ENCODE measurements around the gene DNAJC6.

DNA sequence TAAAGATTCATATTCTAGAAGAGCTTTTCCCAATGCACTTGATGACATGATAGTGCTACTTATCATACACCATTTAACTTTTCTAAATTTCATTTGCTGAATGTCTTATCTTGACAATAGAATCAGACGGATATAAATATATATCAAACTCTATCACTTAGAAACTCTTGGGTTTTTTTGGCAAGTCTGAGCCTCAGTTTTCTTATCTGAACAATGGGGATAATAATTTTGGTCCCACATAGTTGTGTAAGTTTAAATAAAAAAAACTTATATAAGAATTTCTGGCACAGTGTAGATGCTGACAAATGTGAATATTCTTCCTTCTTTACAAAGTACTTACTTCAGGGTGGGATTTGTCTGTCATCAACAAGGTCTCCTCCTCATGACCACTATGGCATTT, 89.7 kb downstream of the DNAJC6 start:
- TF ChIP-seq, protein P1, sequence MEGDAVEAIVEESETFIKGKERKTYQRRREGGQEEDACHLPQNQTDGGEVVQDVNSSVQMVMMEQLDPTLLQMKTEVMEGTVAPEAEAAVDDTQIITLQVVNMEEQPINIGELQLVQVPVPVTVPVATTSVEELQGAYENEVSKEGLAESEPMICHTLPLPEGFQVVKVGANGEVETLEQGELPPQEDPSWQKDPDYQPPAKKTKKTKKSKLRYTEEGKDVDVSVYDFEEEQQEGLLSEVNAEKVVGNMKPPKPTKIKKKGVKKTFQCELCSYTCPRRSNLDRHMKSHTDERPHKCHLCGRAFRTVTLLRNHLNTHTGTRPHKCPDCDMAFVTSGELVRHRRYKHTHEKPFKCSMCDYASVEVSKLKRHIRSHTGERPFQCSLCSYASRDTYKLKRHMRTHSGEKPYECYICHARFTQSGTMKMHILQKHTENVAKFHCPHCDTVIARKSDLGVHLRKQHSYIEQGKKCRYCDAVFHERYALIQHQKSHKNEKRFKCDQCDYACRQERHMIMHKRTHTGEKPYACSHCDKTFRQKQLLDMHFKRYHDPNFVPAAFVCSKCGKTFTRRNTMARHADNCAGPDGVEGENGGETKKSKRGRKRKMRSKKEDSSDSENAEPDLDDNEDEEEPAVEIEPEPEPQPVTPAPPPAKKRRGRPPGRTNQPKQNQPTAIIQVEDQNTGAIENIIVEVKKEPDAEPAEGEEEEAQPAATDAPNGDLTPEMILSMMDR (optimal IDR thresholded peaks at IDR 0.05 in 1 of 3, IDR thresholded peaks at IDR 0.05 in 1 of 3, conservative IDR thresholded peaks at IDR 0.05 in 1 of 3; ENCODE audit: extremely low read depth in 1 of 3, insufficient read depth in 2 of 3, low read length in 3 of 3): no peak
- no peak for TF ChIP-seq EZH2 (IDR thresholded peaks at IDR 0.05; ENCODE audit: low read length)

Data from keratinocyte (primary cell).